Bronchial epithelial cell (primary cell): Measurements from ENCODE around the gene HEXIM2. TPM values are rescaled to one million over a fixed set of nuclear protein-coding genes. Genes with fewer than 3 reads are reported as not detected.

Experiments
- DNase-seq: peaks from one replicate; pipeline ENCODE4 v3.0.0-alpha.2; 2010; ENCODE audit warnings: low read depth
- FAIRE-seq: peaks from 2 replicates; lab custom pipeline; 2011; peaks lifted over from hg19 to GRCh38; lab: Jason Lieb, UNC
- H3K27me3 ChIP-seq: 2 replicates; pipeline ENCODE4 v1.5.1; 2011; ENCODE audit warnings: low read length; ENCODE audit not compliant: control insufficient read depth, insufficient read depth
- H3K36me3 ChIP-seq: 2 replicates; pipeline ENCODE4 v1.5.1; 2011; ENCODE audit warnings: low read length; ENCODE audit not compliant: control insufficient read depth, insufficient read depth
- H3K4me3 ChIP-seq: 2 replicates; pipeline ENCODE4 v1.5.1; 2011; ENCODE audit warnings: mild to moderate bottlenecking, low read depth, low read length, control low read depth
- CTCF ChIP-seq: IDR thresholded peaks from 2 replicates; pipeline ENCODE4 v1.5.1; 2011; ENCODE audit warnings: mild to moderate bottlenecking, moderate library complexity, low read length, control low read depth, inconsistent platforms; ENCODE audit not compliant: insufficient read depth, severe bottlenecking
- total RNA-seq: library from RNA; depleted of rRNA; stranded (reverse); fragments of >200 nt; gene quantifications from 2 replicates; pipeline ENCODE4 v1.2.1, GENCODE V29; 2014

The HEXIM2 gene
- total RNA-seq, 1 donor from 2014 or later: 4.7 TPM

DNA sequence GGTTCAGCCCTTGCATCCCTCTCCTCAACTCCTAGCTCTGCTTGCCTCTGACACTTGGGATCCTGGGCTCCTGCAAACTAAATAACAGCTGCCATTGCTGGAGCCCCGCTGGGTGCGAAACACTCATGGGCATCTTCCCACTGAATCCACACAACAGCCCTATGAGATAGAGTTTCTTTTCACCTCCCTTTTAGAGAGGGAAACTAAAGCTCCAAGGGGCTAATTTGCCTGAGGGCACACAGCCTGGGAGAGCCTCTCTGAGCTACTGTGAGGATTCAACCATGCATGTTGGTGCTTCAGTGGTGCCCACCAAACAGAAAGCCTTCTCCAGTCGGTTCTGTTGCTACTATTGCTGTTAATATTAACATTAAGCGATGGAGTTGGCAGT lies 22.1 kb upstream of the HEXIM2 start:
- DNase-seq (no peak), FAIRE-seq (no peak)
- Histone ChIP-seq H3K4me3 (no peak overlapping the region), H3K27me3 (no peaks in the 10 kb centered on the region), H3K36me3 (no peaks in the 10 kb centered on the region)
- no peak for TF ChIP-seq CTCF

GRCh38 chr17:45143094-45143670 lies 18.5 kb upstream of the HEXIM2 start:
- H3K36me3 ChIP-seq: no peaks in the 10 kb centered on the region
- no peak for DNase-seq
- TF ChIP-seq CTCF: no peak
- no peak for FAIRE-seq
- no peak overlapping the region for H3K4me3 ChIP-seq
- no peaks in the 10 kb centered on the region for H3K27me3 ChIP-seq

GRCh38 chr17:45143767-45144198 lies 17.9 kb upstream of the HEXIM2 start:
- no peak for DNase-seq
- Histone ChIP-seq H3K4me3 (peak overlapping the region; percentile 41), H3K36me3 (no peaks in the 10 kb centered on the region), H3K27me3 (no peaks in the 10 kb centered on the region)
- no peak for TF ChIP-seq CTCF
- no peak for FAIRE-seq

DNA sequence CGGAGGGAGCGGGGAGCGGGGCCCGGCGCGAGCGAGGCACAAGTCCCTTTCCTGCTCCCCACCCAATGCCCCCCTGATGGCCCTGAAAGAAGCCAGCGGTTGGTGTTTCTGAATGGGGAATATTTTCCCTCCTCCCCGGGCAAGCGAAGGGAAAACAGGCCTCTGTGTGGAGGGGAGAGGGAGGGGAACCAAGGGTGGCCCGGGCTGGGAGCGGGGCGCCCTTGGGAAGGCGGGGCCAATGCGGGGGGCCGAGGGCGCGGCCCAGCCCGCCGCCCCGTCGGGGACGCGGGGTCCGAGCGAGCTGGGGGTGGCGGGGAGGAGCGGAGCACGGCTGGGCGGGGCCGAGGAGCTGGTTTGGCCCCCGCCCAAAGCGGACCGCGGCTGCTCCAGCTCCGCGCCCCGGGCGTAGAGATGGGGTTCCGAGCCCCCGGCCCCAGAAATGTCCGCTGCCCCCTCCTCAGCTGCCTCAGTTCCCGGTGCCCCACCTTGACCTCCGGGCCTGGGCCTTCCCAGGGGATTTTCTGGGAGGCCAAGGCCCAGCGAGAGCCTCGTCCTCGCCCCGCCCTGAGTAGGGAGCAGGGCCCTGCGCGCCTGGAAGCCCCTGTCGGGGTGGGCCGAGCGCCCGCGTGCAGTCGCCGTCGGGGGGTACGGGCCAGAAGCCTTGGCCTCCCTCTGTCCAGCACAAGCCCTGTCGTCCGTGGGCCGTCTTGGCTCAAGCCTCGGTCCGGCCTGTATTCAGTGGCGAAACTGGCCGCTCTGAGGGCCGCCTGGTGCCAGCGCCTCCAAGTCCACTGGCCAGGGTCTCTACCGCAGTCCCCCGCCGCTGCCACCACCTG lies 17.3 kb upstream of the HEXIM2 start:
- FAIRE-seq: no peak
- Histone ChIP-seq H3K4me3 (peak overlapping the region; percentile 41), H3K36me3 (no peaks in the 10 kb centered on the region), H3K27me3 (no peaks in the 10 kb centered on the region)
- no peak for TF ChIP-seq CTCF
- no peak for DNase-seq

- no peaks in the 10 kb centered on the region for H3K27me3 ChIP-seq
- no peak for FAIRE-seq
- H3K4me3 ChIP-seq: peak overlapping the region; percentile 41
- no peak for DNase-seq
- H3K36me3 ChIP-seq: no peaks in the 10 kb centered on the region
- no peak for TF ChIP-seq CTCF
Measured at GRCh38 chr17:45145035-45145389, 16.7 kb upstream of the HEXIM2 start.
